Measurements from ENCODE around the gene CCDC38. TPM values are rescaled to one million over a fixed set of nuclear protein-coding genes. Genes with fewer than 3 reads are reported as not detected.

The CCDC38 gene
- total and polyA plus RNA-seq, 10 of the 15 experiments (the other 5 are each of a cell fraction or from before 2014, with no cell fraction given): 0.04 to 0.05 TPM; not detected in 8

GRCh38 chr12:95982602-95983001 is 40.2 kb upstream of the CCDC38 start:
- Histone ChIP-seq H3K4me2 (ENCODE audit: control insufficient read depth, insufficient read depth) (no peak overlapping the region), H3K9ac (ENCODE audit: control insufficient read depth, insufficient read depth, low read length) (no peak overlapping the region), H3K36me3 (ENCODE audit: control insufficient read depth in 2 of 2, insufficient read depth in 2 of 2, low read length in 1 of 2) (no peaks in the 10 kb centered on the region), H3K79me2 (ENCODE audit: control insufficient read depth, insufficient read depth, low read length) (no peaks in the 10 kb centered on the region), H3K9me3 (replicated peaks; ENCODE audit: control insufficient read depth, insufficient read depth, low read length) (no peaks in the 10 kb centered on the region), H3K4me3 (no peak overlapping the region), H3K27ac (ENCODE audit: control insufficient read depth, insufficient read depth) (no peak overlapping the region), H4K20me1 (ENCODE audit: control insufficient read depth, insufficient read depth) (no peaks in the 10 kb centered on the region), H3K27me3 (replicated peaks in 1 of 2; ENCODE audit: control insufficient read depth in 2 of 2, insufficient read depth in 2 of 2, low read length in 1 of 2) (no peaks in the 10 kb centered on the region), H2AFZ (ENCODE audit: control insufficient read depth, low read depth, low read length) (no peak overlapping the region), H3K4me1 (ENCODE audit: control insufficient read depth, insufficient read depth, low read length) (no peaks in the 10 kb centered on the region)
- TF ChIP-seq NKRF (conservative IDR thresholded peaks at IDR 0.05): no peak
- TF ChIP-seq IRF5 (IDR thresholded peaks at IDR 0.05; ENCODE audit: borderline replicate concordance): no peak
- TF ChIP-seq RELA (IDR thresholded peaks at IDR 0.05; ENCODE audit: borderline replicate concordance, partially characterized antibody): no peak
- no peak for TF ChIP-seq SIN3A (IDR thresholded peaks at IDR 0.05; ENCODE audit: low read depth, low read length)
- TF ChIP-seq PKNOX1 (IDR thresholded peaks at IDR 0.05): no peak
- no peak for TF ChIP-seq USF1 (IDR thresholded peaks at IDR 0.05; ENCODE audit: borderline replicate concordance, extremely low read length, insufficient read depth, low read depth, low read length)
- SMC1A ChIA-PET (ENCODE audit: uncharacterized antibody, unreplicated experiment): no interaction called here
- ATAC-seq: no peak
- CTCF ChIA-PET: no interaction called here
- no TSS peak for BruUV-seq (replicated peaks)
- intact Hi-C loops (cut with micrococcal nuclease; ENCODE audit: unreplicated experiment) (no loop called here), in situ Hi-C loops (cut with MboI) (no loop called here)
- 0% methylated on average over 1 of the region's 1 CpG for WGBS (ENCODE audit: insufficient coverage, insufficient replicate concordance, low lambda C conversion rate, missing lambda C conversion rate)
- RAD21 ChIA-PET (ENCODE audit: unreplicated experiment): no interaction called here
- no peak for DNase-seq (ENCODE audit: low read depth, low spot score)
- POLR2A ChIA-PET: no interaction called here
- FAIRE-seq: no peak

All from GM12878 (cell line).